Ureter (tissue), 1 donor: ENCODE data around the gene EDNRA. TPM values are rescaled to one million over a fixed set of nuclear protein-coding genes. Genes with fewer than 3 reads are reported as not detected.

ENCODE experiments used
- DNase-seq: peaks from one replicate; pipeline ENCODE4 v3.0.0-alpha.2; 2020; ENCODE audit warnings: low spot score
- total RNA-seq: library from RNA; stranded (reverse); gene quantifications from one replicate; pipeline ENCODE4 v1.2.4, GENCODE V29; 2023
- donor health status: DM: yes; HTN: yes; CAD: no.

The EDNRA gene
- total RNA-seq, 1 donor from 2014 or later: 15.4 TPM

GRCh38 chr4:147539959-147540358 lies 59.1 kb downstream of the EDNRA start:
- DNase-seq: no peak

- no peak for DNase-seq
Observed at GRCh38 chr4:147542229-147542990, 61.5 kb downstream of the EDNRA start.

- DNase-seq: no peak
Observed at GRCh38 chr4:147543034-147543433, 62.1 kb downstream of the EDNRA start.

- no peak for DNase-seq
Observed at GRCh38 chr4:147546349-147546748, 65.5 kb downstream of the EDNRA start.

- no peak for DNase-seq
Observed at GRCh38 chr4:147547314-147548056, 66.6 kb downstream of the EDNRA start.

- DNase-seq: no peak
Observed at GRCh38 chr4:147548256-147548655, 67.4 kb downstream of the EDNRA start.

- no peak for DNase-seq
Observed at GRCh38 chr4:147550626-147551246, 69.8 kb downstream of the EDNRA start.

- no peak for DNase-seq
Observed at GRCh38 chr4:147560625-147561024, 79.7 kb downstream of the EDNRA start.

GRCh38 chr4:147566762-147567161 lies 85.9 kb downstream of the EDNRA start:
- no peak for DNase-seq

- DNase-seq: no peak
Observed at GRCh38 chr4:147567276-147567675, 86.4 kb downstream of the EDNRA start.

- no peak for DNase-seq
Observed at GRCh38 chr4:147570616-147571015, 89.7 kb downstream of the EDNRA start.

GRCh38 chr4:147571036-147571770 lies 90.3 kb downstream of the EDNRA start:
- no peak for DNase-seq

- no peak for DNase-seq
Observed at GRCh38 chr4:147576084-147576483, 95.2 kb downstream of the EDNRA start.

- no peak for DNase-seq
Observed at GRCh38 chr4:147578051-147578476, 97.2 kb downstream of the EDNRA start.

GRCh38 chr4:147578593-147578992 lies 97.7 kb downstream of the EDNRA start:
- DNase-seq: no peak

GRCh38 chr4:147580396-147580795 lies 99.5 kb downstream of the EDNRA start:
- no peak for DNase-seq

- no peak for DNase-seq
Observed at GRCh38 chr4:147581606-147582350, 100.9 kb downstream of the EDNRA start.

GRCh38 chr4:147582386-147583060 lies 101.6 kb downstream of the EDNRA start:
- no peak for DNase-seq

GRCh38 chr4:147583876-147584275 lies 103.0 kb downstream of the EDNRA start:
- no peak for DNase-seq

GRCh38 chr4:147586032-147586431 lies 105.1 kb downstream of the EDNRA start:
- DNase-seq: no peak

GRCh38 chr4:147586637-147587036 lies 105.7 kb downstream of the EDNRA start:
- no peak for DNase-seq
